Endometrial microvascular endothelial cells (primary cell): ENCODE results near the gene TUBAL3. TPM values are rescaled to one million over a fixed set of nuclear protein-coding genes. Genes with fewer than 3 reads are reported as not detected.
"Not testable (repeated sequence)": the region's sequence is repeated elsewhere in the genome, so short reads cannot be mapped to it uniquely, and the experiment has no call there.

Source experiments
- in situ Hi-C: cut with HindIII; loops from 2 replicates; pipeline ENCODE4 v1.10.0; 2017; ENCODE audit warnings: low sequenced_read_pairs, low pct_unique_long_range_greater_than_20kb; ENCODE audit errors: inconsistent ontology term
- total RNA-seq: library from RNA; depleted of rRNA; stranded (reverse); fragments of >200 nt; gene quantifications from one replicate; pipeline ENCODE4 v1.2.3, GENCODE V29; 2015; ENCODE audit errors: inconsistent ontology term

Gene TUBAL3
- total RNA-seq, 1 donor from 2014 or later = 0.84 TPM

DNA sequence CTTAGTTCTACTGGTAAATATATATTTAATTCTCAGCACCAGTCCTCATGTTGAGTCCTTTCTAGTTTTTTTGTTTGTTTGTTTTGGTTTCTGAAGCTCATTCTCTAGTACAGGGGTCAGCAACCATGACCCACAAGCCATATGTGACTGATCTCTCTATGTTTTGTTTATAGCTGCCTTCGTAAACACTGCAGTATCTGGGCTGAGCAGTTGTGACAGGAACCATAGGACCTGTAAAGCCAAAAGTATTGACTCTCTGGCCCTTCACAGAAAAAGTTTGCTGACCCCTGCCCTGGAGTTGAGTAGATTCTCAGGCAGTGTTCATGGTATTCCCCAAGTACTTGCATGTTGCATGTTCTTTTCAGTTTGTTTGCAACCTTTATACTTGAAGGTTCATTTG is 28.6 kb upstream of the TUBAL3 start:
- in situ Hi-C loops = no loop called here

DNA sequence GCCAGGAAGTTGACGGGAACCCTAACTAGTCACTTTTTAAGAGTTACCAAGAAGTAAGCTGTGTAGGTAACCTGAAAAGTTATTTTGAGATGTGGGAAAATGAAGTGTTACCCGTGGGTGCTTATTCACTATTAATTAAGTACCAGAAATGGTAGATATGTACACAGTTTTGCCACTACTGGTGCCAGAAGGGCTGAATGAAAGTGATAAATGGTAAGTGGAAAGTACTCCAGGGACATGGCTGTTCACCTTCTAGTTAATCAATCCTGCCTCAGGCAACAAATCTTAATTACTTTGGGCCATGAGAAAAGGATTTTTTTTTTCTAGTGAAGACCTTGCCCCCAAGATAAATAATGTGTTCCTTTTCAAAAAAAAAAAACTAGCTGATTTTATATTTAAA is 23.5 kb upstream of the TUBAL3 start:
- in situ Hi-C loops = no loop called here

- in situ Hi-C loops = no loop called here
Measured at GRCh38 chr10:5424751-5425150, 20.1 kb upstream of the TUBAL3 start.

DNA sequence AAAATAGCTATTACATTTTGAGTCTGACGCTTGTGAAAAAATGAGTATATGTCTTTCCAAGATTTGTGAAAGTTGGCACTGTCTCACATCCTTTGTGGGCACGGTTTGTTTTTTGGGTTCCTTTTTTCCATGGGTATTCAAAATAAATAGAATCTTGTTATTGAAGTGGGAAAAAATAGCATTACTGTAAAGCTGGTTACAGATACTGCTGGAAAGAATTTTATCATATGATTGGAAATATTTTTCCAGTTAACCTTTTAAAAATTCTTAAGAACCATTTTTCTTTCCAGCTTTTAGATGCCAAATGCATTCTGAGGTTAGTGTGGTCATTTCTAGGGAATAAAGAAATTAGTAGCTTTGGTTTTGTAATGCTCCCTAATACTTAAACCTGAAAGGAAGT is 19.1 kb upstream of the TUBAL3 start:
- in situ Hi-C loops = no loop called here

GRCh38 chr10:5419466-5420094 is 15.0 kb upstream of the TUBAL3 start:
- in situ Hi-C loops = no loop called here

- in situ Hi-C loops = no loop called here
Measured at GRCh38 chr10:5418584-5418983, 14.0 kb upstream of the TUBAL3 start.

DNA sequence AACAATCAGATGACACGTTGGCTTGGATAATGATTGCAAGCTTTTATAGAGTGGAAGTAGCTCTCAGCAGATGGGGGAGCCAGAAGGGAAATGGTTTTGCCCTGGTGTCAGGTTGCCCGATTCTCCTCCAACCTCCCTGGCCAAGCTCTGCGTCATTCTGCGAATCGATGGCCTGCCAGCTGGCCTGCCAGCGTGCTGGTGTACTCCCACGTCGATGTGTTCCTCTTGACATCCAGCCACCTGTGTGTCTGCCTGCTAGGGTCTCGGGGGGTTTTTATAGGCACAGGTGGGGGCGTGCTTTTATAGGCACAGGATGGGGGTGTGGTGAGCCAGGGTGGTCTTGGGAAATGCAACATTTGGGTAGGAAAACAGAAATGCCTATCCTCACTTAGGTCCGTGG is 12.4 kb upstream of the TUBAL3 start:
- in situ Hi-C loops = no loop called here

DNA sequence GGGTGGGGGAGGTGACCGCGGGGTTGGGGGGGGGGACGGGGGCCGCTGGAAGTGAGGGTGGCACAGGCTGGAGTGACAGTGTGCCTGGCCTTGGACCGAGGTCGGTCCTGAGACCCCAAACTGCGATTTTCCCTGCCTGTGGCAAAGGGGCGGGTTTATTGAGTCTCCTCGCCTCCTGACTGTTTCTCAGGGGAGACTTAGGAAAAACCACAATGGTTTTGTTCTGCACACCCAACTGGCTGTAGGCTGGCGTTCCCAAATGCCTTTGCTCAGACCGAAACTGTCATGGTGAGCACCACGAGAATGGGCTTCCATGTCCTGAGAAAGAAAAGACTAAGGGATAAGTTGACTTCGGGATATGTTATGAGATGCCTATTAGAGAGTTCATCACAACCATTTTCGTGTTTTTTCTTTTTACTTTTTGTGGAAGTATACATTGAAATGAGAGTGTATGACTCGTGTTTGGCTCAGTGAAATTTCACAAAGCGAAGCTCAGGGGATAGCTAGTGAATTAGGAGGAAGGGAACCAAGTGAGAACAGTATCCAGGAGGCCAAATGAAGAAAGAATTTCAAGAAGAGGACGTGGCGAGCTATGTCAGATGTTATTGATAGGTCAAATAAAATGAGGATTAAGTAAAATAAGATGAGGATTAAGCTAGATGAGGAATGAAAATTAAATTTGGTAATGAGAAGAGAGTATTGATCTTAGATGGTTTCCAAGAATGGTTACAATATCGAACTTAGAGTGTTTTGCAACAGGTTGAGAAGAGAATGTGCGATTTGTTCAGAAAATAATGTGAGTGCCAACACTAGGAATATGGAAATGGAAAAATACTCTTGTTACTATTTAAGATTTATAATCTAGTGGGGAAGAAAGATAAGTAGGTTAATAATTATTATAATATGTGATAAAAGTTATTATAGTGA is 8.6 kb upstream of the TUBAL3 start:
- in situ Hi-C loops = no loop called here

DNA sequence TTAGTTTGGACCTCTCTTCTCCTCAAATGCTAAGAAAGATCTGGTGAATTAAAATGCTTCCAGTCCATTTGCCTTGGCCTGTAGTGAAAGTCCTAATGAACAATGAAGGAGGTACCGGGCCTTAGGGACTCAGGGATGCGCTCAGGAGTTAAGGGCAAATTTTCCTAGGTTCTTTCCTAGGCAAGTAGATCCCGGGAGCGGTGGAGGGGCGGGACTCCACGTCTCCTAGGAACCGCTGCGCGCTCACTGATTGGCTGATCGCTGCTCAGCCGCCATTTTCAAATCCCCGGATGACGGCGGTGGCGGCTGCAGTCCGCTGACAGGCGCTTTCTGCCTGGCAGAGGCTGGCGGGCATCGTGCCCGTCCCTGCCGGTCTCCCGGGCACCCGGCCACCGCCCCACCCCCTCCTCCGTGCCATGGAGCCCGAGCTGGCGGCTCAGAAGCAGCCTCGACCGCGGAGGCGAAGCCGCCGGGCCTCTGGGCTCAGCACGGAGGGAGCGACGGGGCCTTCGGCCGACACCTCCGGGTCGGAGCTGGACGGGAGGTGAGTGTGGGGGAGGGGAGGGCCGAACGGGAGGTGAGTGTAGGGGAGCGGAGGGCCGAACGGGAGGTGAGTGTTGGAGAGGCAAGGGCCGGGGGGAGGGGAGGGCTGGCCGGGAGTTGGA is 7.8 kb upstream of the TUBAL3 start, which contains the start of gene NET1:
TSS of gene NET1 (plus strand) at position 281 of the 665 bp plus-strand sequence. CDS start at position 417, 136 bp downstream.
- in situ Hi-C loops = no loop called here

GRCh38 chr10:5411941-5412276 is 7.3 kb upstream of the TUBAL3 start:
- in situ Hi-C loops = no loop called here

DNA sequence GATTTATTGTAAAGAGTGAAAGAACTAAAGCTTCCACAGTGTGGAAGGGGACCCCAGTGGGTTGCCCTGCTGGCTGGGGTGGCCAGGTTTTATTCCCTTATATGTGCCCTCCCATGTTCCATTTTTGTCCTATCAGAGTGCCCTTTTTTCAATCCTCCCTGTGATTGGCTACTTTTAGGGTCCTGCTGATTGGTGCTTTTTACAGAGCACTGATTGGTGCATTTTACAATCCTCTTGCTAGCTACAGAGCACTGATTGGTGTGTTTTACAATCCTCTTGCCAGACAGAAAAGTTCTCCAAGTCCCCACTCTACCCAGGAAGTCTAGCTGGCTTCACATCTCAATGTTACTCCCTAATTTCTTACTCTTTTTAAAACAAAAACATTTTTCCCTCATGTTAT is 6.2 kb upstream of the TUBAL3 start:
- in situ Hi-C loops = not testable (repeated sequence)

DNA sequence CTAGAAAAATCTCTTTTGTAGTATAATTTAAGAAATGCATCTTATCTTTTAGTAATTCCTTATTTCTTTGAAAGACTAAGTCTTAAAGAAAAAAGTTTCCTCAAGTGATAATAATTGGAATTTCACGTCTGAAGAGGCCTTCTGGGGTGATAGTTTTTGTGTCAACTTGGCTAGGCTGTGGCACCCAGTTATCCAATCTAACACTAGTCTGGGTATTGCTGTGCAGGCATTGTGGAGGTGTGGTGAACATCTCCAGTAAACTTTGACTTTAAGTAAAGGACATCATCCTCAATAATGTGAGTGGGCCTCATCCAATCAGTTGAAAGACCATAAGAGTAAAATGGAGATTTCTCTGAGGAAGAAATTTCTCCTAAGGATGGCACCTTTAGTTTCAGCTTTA is 2.3 kb upstream of the TUBAL3 start:
- in situ Hi-C loops = no loop called here

GRCh38 chr10:5402798-5403197 is 1.8 kb downstream of the TUBAL3 start:
- in situ Hi-C loops = no loop called here

DNA sequence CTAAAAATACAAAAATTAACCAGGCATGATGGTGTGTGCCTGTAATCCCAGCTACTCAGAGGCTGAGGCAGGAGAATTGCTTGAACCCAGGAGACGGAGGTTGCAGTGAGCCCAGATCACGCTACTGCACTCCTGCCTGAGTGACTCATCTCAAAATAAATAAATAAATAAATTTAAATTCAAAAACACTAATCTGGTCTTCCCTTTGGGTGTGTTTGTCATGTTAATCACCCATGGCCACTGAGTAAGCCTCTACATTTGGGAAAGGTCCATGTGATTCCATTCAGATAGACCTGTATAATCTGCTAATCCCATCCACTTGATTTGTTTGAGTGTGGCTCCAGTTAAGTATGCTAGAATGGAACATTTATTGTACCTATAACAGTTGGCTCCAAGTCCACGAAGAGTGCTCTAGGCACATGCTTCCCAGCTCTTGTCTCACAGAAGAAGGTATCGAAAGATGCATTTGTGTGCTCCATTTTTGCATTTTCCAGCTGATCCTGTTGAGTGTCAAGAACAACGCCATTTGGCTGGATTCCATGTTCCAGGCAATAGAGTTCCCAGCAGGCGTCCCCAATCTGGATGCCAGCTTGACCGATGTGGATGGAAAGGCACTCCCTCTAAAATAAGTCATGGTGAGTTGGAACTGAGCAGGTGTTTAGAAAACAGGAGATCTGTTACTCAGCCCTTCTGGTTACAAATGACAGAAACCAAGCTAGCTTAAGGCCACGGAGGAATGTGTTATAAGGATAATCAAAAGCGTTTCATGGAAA is 4.0 kb downstream of the TUBAL3 start:
- in situ Hi-C loops = no loop called here

- in situ Hi-C loops = no loop called here
Measured at GRCh38 chr10:5399332-5399731, 5.3 kb downstream of the TUBAL3 start.

DNA sequence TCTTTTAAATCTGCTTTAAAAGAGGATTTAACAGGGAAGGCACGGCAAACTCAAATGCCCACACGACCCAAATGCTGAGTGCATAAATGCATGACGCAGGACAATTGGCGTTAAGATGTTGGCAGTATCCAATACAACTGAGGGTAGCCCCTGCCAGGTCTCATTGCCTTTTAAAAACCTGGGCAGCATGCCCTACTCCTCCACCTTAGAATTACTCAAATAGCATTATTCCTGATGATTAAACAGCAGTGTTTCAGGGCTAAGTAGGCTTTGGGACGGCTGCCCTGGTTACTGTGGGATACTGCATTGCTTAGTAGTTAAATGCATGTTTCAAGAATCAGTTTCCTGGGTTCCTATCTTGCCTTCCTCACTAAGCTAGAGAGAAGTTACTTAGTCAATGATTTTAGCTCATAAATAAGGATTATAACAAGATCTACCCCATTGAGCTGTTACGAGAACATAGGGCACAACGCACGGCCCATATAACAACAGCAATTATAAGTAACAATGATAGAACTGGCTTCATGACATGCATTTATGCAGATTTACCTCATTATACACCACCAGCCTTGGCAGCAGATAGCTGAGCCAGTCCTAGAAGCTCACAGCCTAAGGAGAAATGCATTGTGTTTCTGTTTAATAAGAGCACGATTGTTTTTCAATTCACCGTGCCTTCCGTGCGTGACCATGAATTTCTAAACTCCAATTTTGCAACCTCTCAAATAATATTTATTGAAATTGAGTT is 7.9 kb downstream of the TUBAL3 start:
- in situ Hi-C loops = no loop called here

DNA sequence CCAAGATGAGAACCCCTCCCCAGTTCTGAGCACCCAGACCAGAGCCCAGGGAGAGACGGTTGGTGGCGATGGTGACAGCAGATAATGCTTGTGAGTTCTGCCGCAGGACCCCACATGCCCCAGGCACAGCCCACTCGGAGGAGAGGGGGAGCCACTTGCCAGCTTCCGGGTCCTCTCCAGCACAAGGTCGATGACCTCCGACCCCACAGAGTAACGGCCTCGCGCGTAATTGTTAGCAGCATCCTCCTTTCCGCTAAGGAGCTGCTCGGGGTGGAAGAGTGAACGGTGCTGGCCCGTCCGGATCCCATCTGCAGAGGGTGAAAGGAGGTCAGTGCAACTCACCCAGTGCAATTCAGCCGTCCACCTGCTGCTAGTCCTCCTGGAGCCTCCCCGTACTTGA is 9.5 kb downstream of the TUBAL3 start:
- in situ Hi-C loops = no loop called here

DNA sequence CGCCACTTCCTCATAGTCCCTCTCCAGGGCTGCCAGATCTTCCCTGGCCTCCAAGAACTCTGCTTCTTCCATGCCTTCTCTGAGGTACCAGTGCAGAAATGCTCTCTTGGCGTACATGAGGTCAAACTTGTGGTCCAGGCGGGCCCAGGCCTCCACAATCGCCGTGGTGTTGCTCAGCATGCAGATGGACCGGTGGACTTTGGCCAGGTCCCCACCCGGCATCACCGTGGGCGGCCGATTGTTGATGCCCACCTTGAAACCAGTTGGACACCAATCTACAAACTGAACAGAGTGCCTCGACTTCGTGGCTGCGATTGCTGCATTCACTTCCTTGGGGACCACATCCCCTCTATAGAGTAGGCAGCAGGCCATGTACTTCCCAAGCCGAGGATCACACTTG is 11.1 kb downstream of the TUBAL3 start:
- in situ Hi-C loops = no loop called here

GRCh38 chr10:5391790-5392189 is 12.8 kb downstream of the TUBAL3 start:
- in situ Hi-C loops = no loop called here
